Measurements from ENCODE around the gene PHYKPL. TPM values are rescaled to one million over a fixed set of nuclear protein-coding genes. Genes with fewer than 3 reads are reported as not detected.

Gene PHYKPL
- total and polyA plus RNA-seq, 9 donors: 31.8 to 93.3 (median 61.6) TPM

DNA sequence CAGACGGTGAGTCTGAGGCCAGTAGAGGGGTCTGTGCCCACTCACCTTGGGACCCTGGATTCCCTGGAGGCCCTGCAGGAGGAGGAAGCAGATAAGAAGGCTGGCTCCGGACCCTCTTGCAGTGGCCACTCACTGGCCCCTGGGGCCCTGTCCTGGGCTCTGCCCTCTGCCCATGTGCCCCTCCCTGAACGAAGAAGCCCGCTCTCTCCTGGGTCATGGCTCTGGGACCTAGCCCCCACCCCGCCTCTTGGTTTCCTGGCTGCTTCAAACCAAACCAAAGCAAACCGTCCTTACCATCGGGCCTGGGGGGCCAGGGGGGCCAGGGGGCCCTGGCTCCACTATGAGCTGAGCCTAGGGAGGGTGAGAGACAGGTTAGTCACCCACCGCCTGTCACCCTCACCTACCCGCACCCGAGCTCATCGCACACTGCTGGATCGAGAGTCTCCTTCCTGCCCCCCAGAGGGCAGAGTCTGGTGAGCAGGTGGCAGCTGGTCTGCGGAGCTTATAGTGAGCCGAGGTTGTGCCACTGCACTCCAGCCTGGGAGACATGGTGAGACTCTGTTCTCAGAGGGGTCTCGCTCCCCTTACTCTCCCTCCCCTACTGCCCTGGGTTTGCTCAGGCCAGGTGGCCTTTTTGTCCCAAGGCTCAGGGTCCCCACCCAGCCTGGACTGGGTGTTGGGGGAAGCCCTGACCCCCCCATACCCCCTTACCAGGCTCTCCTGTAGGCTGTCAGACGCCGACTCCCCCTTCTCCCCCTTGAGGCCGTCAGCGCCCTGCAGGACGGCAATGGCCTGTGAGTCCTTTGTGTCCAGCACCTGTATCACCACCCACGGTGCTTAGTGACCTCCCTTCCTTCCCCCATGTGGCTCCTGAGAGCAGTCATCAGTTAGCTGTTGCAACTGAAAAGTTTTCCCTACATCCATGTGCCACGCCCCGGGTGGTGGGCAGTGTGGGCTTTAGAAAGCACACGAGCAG, 15.2 kb upstream of the PHYKPL start:
- intact Hi-C loops (cut with DNase I): no loop called here
- H3K27ac ChIP-seq: no peak overlapping the region
- 69 to 77% (median 69%) methylated on average over 24 of the region's 24 CpGs for WGBS, 3 donors
- H3K9me3 ChIP-seq: no peaks in the 10 kb centered on the region
- H3K4me3 ChIP-seq: no peak overlapping the region
- TF ChIP-seq EP300 (IDR thresholded peaks at IDR 0.05) (no peak), POLR2A (IDR thresholded peaks at IDR 0.05) (no peak)
- TF ChIP-seq, protein P1, sequence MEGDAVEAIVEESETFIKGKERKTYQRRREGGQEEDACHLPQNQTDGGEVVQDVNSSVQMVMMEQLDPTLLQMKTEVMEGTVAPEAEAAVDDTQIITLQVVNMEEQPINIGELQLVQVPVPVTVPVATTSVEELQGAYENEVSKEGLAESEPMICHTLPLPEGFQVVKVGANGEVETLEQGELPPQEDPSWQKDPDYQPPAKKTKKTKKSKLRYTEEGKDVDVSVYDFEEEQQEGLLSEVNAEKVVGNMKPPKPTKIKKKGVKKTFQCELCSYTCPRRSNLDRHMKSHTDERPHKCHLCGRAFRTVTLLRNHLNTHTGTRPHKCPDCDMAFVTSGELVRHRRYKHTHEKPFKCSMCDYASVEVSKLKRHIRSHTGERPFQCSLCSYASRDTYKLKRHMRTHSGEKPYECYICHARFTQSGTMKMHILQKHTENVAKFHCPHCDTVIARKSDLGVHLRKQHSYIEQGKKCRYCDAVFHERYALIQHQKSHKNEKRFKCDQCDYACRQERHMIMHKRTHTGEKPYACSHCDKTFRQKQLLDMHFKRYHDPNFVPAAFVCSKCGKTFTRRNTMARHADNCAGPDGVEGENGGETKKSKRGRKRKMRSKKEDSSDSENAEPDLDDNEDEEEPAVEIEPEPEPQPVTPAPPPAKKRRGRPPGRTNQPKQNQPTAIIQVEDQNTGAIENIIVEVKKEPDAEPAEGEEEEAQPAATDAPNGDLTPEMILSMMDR (IDR thresholded peaks at IDR 0.05): no peak
- H3K27me3 ChIP-seq: no peaks in the 10 kb centered on the region
- no peaks in the 10 kb centered on the region for H3K4me1 ChIP-seq (ENCODE audit: insufficient read depth)
- no peak for DNase-seq
- no peaks in the 10 kb centered on the region for H3K36me3 ChIP-seq

DNA sequence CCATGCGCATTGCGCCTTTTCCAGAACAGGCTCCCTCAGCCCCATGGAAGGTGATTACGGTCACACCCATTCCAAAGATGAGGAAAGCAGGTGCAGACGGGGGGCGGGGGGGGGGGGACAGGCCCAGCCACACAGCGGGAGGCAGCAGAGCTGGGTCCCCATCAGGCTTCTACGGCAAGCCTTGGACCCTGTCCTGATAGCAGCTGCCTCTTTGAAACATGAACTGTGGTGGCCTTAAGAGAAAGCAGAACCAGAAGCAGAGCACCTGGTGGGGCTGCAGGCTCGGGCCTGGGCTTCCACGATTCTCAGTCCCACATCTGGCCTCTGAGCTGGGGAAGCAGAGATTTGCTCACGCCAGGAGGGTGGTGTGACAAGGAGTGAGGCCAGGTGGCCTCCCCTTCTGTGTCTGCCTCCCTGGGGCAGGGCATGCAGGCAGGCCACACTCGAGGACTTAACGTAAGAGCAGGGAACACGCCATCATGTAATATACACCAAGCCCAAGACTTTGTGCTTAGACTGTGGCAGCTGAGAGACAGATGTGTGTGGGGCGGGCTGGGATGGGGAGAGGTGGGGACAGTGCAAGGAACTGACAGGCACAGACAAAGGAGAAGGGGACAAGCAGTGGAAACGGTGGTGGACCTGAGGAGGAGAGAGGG, 14.2 kb upstream of the PHYKPL start:
- Histone ChIP-seq H3K27me3 (no peaks in the 10 kb centered on the region), H3K27ac (no peak overlapping the region), H3K9me3 (no peaks in the 10 kb centered on the region), H3K4me1 (ENCODE audit: insufficient read depth) (no peaks in the 10 kb centered on the region), H3K36me3 (no peaks in the 10 kb centered on the region), H3K4me3 (no peak overlapping the region)
- WGBS, 3 donors: 69 to 80% (median 77%) methylated on average over 14 to 15 of the region's 15 CpGs
- intact Hi-C loops (cut with DNase I): no loop called here
- DNase-seq: no peak
- no peak for TF ChIP-seq EP300 (IDR thresholded peaks at IDR 0.05)
- TF ChIP-seq, protein P1 (IDR thresholded peaks at IDR 0.05): no peak
- no peak for TF ChIP-seq POLR2A (IDR thresholded peaks at IDR 0.05)

DNA sequence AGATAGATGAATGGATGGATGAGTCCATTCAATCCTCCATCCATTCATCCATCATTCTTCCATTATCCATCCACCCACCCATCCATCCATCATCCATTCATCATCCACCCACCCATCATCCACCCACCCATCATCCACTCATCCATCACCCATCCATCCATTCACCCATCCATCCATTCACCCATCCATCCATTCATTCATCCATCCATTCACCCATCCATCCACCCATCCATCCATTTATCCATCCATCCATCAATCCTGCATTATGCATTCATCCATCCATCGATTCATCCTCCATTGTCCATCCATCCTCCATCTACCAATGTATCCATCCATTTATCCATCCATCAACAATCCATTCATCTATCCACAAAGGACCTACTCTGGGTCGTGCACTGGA, 12.8 kb upstream of the PHYKPL start:
- WGBS, 3 donors: 81 to 94% (median 83%) methylated on average over 2 of the region's 2 CpGs
- intact Hi-C loops (cut with DNase I): no loop called here
- DNase-seq: no peak
- TF ChIP-seq POLR2A (IDR thresholded peaks at IDR 0.05): no peak
- TF ChIP-seq, protein P1 (IDR thresholded peaks at IDR 0.05): no peak
- TF ChIP-seq EP300 (IDR thresholded peaks at IDR 0.05): no peak
- no peaks in the 10 kb centered on the region for H3K9me3 ChIP-seq
- no peaks in the 10 kb centered on the region for H3K36me3 ChIP-seq
- H3K27ac ChIP-seq: no peak overlapping the region
- no peaks in the 10 kb centered on the region for H3K4me1 ChIP-seq (ENCODE audit: insufficient read depth)
- H3K27me3 ChIP-seq: no peaks in the 10 kb centered on the region
- no peak overlapping the region for H3K4me3 ChIP-seq

DNA sequence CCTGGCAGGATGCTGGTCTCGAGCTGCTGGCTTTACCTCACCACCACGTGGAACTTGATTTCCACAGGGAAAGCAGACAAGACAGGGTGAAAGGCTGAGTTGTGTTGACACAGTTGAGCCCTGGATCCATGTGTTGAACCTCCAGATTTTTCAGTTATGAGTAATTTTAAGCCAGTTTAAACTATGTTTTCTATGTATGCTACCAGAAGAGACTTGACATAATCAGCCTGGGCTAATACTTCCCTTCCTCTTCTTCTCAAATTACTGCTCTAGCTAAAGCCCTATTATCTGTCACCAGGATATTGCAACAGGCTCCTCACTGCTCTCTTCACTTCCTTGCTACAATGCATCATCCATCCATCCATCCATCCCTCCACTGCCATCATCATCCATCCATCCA, 12.0 kb upstream of the PHYKPL start:
- intact Hi-C loops (cut with DNase I): no loop called here
- no peaks in the 10 kb centered on the region for H3K27me3 ChIP-seq
- H3K4me3 ChIP-seq: no peak overlapping the region
- H3K9me3 ChIP-seq: no peaks in the 10 kb centered on the region
- H3K4me1 ChIP-seq (ENCODE audit: insufficient read depth): no peaks in the 10 kb centered on the region
- no peak overlapping the region for H3K27ac ChIP-seq
- TF ChIP-seq EP300 (IDR thresholded peaks at IDR 0.05): no peak
- TF ChIP-seq POLR2A (IDR thresholded peaks at IDR 0.05): no peak
- TF ChIP-seq, protein P1 (IDR thresholded peaks at IDR 0.05): no peak
- no peak for DNase-seq
- H3K36me3 ChIP-seq: no peaks in the 10 kb centered on the region
- 77 to 93% (median 86%) methylated on average over 2 of the region's 2 CpGs for WGBS, 3 donors
